GM19240 (cell line): ENCODE measurements around the gene GOLPH3.
A peak's percentile ranks its signal among the peaks of the same experiment; 100 is the strongest.
"Not testable (repeated sequence)": the region's sequence is repeated elsewhere in the genome, so short reads cannot be mapped to it uniquely, and the experiment has no call there.

ENCODE experiments used
- DNase-seq: peaks from one replicate; pipeline ENCODE4 v3.0.0; 2011; ENCODE audit warnings: low spot score; ENCODE audit not compliant: insufficient read length

Gene GOLPH3

GRCh38 chr5:32099486-32100035 is 74.6 kb downstream of the GOLPH3 start:
- no peak for DNase-seq

GRCh38 chr5:32098890-32099310 is 75.2 kb downstream of the GOLPH3 start:
- DNase-seq, result no peak

GRCh38 chr5:32098291-32098690 is 75.8 kb downstream of the GOLPH3 start:
- DNase-seq, result no peak

- no peak for DNase-seq
Observed at GRCh38 chr5:32096891-32097595, 77.1 kb downstream of the GOLPH3 start.

- DNase-seq, result no peak
Observed at GRCh38 chr5:32095261-32095671, 78.9 kb downstream of the GOLPH3 start.

- no peak for DNase-seq
Observed at GRCh38 chr5:32094691-32095090, 79.4 kb downstream of the GOLPH3 start.

- peak; percentile 70 for DNase-seq
Observed at GRCh38 chr5:32092938-32093812, 80.9 kb downstream of the GOLPH3 start.

GRCh38 chr5:32090755-32091128 is 83.4 kb downstream of the GOLPH3 start:
- no peak for DNase-seq

GRCh38 chr5:32090026-32090754 is 83.9 kb downstream of the GOLPH3 start:
- DNase-seq, result no peak

GRCh38 chr5:32089146-32090000 is 84.7 kb downstream of the GOLPH3 start:
- DNase-seq, result no peak

- DNase-seq, result no peak
Observed at GRCh38 chr5:32088214-32088613, 85.9 kb downstream of the GOLPH3 start.

- DNase-seq, result no peak
Observed at GRCh38 chr5:32087086-32088082, 86.7 kb downstream of the GOLPH3 start.

- no peak for DNase-seq
Observed at GRCh38 chr5:32083981-32084430, 90.1 kb downstream of the GOLPH3 start.

- no peak for DNase-seq
Observed at GRCh38 chr5:32082701-32083100, 91.4 kb downstream of the GOLPH3 start.

- not testable (repeated sequence) for DNase-seq
Observed at GRCh38 chr5:32080565-32080964, 93.6 kb downstream of the GOLPH3 start.

GRCh38 chr5:32078855-32079254 is 95.3 kb downstream of the GOLPH3 start:
- DNase-seq, result not testable (repeated sequence)

- DNase-seq, result peak; percentile 12
Observed at GRCh38 chr5:32076699-32077695, 97.1 kb downstream of the GOLPH3 start.
